HepG2 (cell line): Measurements from ENCODE around the gene KDM5B. TPM values are rescaled to one million over a fixed set of nuclear protein-coding genes. Genes with fewer than 3 reads are reported as not detected.

ENCODE experiments used
- AGO1 ChIP-seq: fragments of 200-400 bp; formaldehyde crosslinking; IDR thresholded peaks from 2 replicates; pipeline ENCODE4 v1.6.1; 2017; ENCODE audit warnings: mild to moderate bottlenecking, low read depth, low read length, moderate library complexity; ENCODE audit not compliant: poor library complexity, severe bottlenecking
- FOSL2 ChIP-seq: sonication (generic); formaldehyde crosslinking; IDR thresholded peaks from 2 replicates; pipeline ENCODE4 v1.4.0; 2020; ENCODE audit warnings: missing genetic modification reagents
- HOXA9 ChIP-seq: sonication (generic); formaldehyde crosslinking; IDR thresholded peaks from 2 replicates; pipeline ENCODE4 v1.8.1; 2022; ENCODE audit warnings: missing genetic modification reagents, mild to moderate bottlenecking, moderate library complexity, borderline replicate concordance
- NCOA1 ChIP-seq: sonication (generic); formaldehyde crosslinking; IDR thresholded peaks from 2 replicates; pipeline ENCODE4 v1.9.0; 2021; ENCODE audit warnings: missing genetic modification reagents
- RNF2 ChIP-seq: fragments of 450-650 bp; conservative IDR thresholded peaks from 2 replicates; pipeline ENCODE4 v1.6.1; 2016; ENCODE audit warnings: low read depth
- SRSF9 ChIP-seq: fragments of 200-400 bp; formaldehyde crosslinking; IDR thresholded peaks from 2 replicates; pipeline ENCODE4 v1.6.1; 2018; ENCODE audit warnings: borderline replicate concordance, mild to moderate bottlenecking, low read depth, low read length; ENCODE audit not compliant: insufficient read depth, poor library complexity, severe bottlenecking
- TAF1 ChIP-seq: sonication (generic); formaldehyde crosslinking; IDR thresholded peaks from 2 replicates; pipeline ENCODE4 v1.4.0; 2020; ENCODE audit warnings: missing genetic modification reagents
- TOE1 ChIP-seq: sonication (generic); formaldehyde crosslinking; IDR thresholded peaks from 2 replicates; pipeline ENCODE4 v1.4.0; 2020; ENCODE audit warnings: mild to moderate bottlenecking, missing genetic modification reagents
- YEATS4 ChIP-seq: sonication (generic); formaldehyde crosslinking; IDR thresholded peaks from 2 replicates; pipeline ENCODE4 v1.4.0; 2020; ENCODE audit warnings: missing genetic modification reagents, borderline replicate concordance
- ZNF225 ChIP-seq: sonication (generic); formaldehyde crosslinking; IDR thresholded peaks from 2 replicates; pipeline ENCODE4 v1.4.0; 2020; ENCODE audit warnings: mild to moderate bottlenecking, missing genetic modification reagents
- ZNF256 ChIP-seq: sonication (generic); formaldehyde crosslinking; conservative IDR thresholded peaks from 2 replicates; pipeline ENCODE4 v1.4.0; 2020; ENCODE audit warnings: missing genetic modification reagents
- ZNF331 ChIP-seq: sonication (generic); formaldehyde crosslinking; IDR thresholded peaks from 2 replicates; pipeline ENCODE4 v1.4.0; 2020; ENCODE audit warnings: missing genetic modification reagents
- ZNF468 ChIP-seq: sonication (generic); formaldehyde crosslinking; IDR thresholded peaks from 2 replicates; pipeline ENCODE4 v1.8.0; 2022; ENCODE audit warnings: mild to moderate bottlenecking, moderate library complexity, missing genetic modification reagents
- ZNF577 ChIP-seq: sonication (generic); formaldehyde crosslinking; IDR thresholded peaks from 2 replicates; pipeline ENCODE4 v1.4.0; 2020; ENCODE audit warnings: mild to moderate bottlenecking, low read depth, missing genetic modification reagents, borderline replicate concordance
- ZNF652 ChIP-seq: IDR thresholded peaks from 2 replicates; pipeline ENCODE4 v1.6.1; 2016; ENCODE audit warnings: low read depth, borderline replicate concordance
- ZNF773 ChIP-seq: sonication (generic); formaldehyde crosslinking; IDR thresholded peaks from 2 replicates; pipeline ENCODE4 v1.4.0; 2020; ENCODE audit warnings: missing genetic modification reagents, borderline replicate concordance
- ZNF780A ChIP-seq: sonication (generic); formaldehyde crosslinking; IDR thresholded peaks from 2 replicates; pipeline ENCODE4 v1.8.0; 2022; ENCODE audit warnings: mild to moderate bottlenecking, missing genetic modification reagents, moderate library complexity
- polyA plus RNA-seq, 8 experiments: library from polyadenylated mRNA; depleted of rRNA in 3 of 8; stranded (reverse) in 7 of 8; unstranded in 1 of 8; fragments of >200 nt; fragmentation: Illumina TruSeq in 4 of 8; extraction: Trizol in 4 of 8; gene quantifications; 2 replicates each; pipeline versions ENCODE4 v1.2.1 to v1.2.3, GENCODE V29; 2011 to 2016; ENCODE audit warnings: low read depth in 4 of 8, missing spikeins in 1 of 8, mixed read lengths in 1 of 8; ENCODE audit not compliant: insufficient read depth in 1 of 8
- total RNA-seq, 5 experiments: library from RNA; depleted of rRNA; stranded (reverse); fragments of >200 nt; fragmentation: Illumina TruSeq; extraction: Trizol; gene quantifications; 2 replicates each; pipeline ENCODE4 v1.2.3, GENCODE V29; 2016; ENCODE audit warnings: low read depth in 1 of 5
- TF ChIP-seq, protein P1 (sequence below): sonication (generic); formaldehyde crosslinking; IDR thresholded peaks from 2 replicates; pipeline ENCODE4 v1.5.1; 2020; ENCODE audit warnings: missing genetic modification reagents, mild to moderate bottlenecking, borderline replicate concordance
- TF ChIP-seq, protein P2 (sequence below): sonication (generic); formaldehyde crosslinking; IDR thresholded peaks from 2 replicates; pipeline ENCODE4 v1.4.0; 2020; ENCODE audit warnings: missing genetic modification reagents
- TF ChIP-seq, protein P3 (sequence below): sonication (generic); formaldehyde crosslinking; IDR thresholded peaks from 2 replicates; pipeline ENCODE4 v1.4.0; 2020; ENCODE audit warnings: missing genetic modification reagents
- TF ChIP-seq, protein P4 (sequence below): sonication (generic); formaldehyde crosslinking; IDR thresholded peaks from 2 replicates; pipeline ENCODE4 v1.5.0; 2020; ENCODE audit warnings: missing genetic modification reagents

KDM5B gene
- total and polyA plus RNA-seq, 2 of the 13 experiments (the other 11 are each of a cell fraction or from before 2014, with no cell fraction given) = 34.2 to 35.4 TPM

DNA sequence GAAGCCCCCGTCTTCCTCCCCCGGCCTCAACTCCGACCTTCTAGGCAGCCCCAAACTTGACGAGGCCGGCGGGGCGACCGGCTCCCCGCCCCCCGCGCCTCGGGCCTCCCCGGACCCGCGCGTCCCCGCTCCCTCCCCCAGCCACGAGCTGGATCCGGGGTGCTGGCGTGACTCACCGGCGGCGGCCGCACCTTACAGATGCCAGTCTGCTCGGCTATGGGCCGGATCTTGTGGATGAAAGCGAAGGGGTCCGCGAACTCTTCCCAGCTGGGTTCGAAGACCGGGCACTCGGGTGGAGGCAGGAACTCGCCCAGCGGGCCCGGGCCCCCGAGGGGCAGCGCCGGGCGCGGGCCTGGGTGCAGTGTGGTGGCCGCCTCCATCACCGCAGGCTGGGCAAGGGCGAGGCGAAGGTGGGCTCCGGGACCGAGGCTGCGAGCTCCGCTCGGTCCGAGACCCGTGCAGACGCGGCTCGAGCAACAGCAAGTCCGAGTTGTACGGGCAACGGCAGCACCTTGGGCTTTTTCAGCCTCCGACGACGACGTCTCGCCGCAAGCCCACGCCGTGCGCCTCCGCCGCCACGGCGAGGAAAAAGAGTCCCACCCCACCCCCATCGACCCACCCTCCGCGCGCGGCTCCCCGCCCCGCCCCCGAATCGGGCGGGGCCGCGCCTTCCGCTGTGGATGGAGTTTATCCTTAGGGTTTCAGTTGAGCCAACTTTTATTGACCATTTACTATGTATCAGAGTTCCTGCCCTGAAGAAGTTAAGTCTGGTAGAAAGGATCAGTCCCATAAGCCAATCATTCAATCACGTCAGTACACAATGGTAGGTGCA is at the start of gene KDM5B (continued):
- TF ChIP-seq RNF2 (no peak), YEATS4 (CRISPR knock-in tag) (peak; percentile 75), ZNF468 (0 out of 2 replicates have a peak, but pooled peaks have one; percentile 31), ZNF225 (no peak), HOXA9 (CRISPR knock-in tag) (0 out of 2 replicates have a peak, but pooled peaks have one; percentile 56), ZNF577 (no peak), FOSL2 (CRISPR knock-in tag) (0 out of 2 replicates have a peak, but pooled peaks have one; percentile 42), ZNF780A (0 out of 2 replicates have a peak, but pooled peaks have one; percentile 63), ZNF652 (CRISPR knock-in tag) (no peak), SRSF9 (no peak), ZNF331 (CRISPR knock-in tag) (peak; percentile 73; the same call in 1 of the 2 replicates), AGO1 (peak; percentile 17), ZNF256 (no peak), NCOA1 (no peak), ZNF773 (CRISPR knock-in tag) (no peak), TAF1 (CRISPR knock-in tag) (peak; percentile 95), TOE1 (CRISPR knock-in tag) (no peak)
- TF ChIP-seq, protein P1, sequence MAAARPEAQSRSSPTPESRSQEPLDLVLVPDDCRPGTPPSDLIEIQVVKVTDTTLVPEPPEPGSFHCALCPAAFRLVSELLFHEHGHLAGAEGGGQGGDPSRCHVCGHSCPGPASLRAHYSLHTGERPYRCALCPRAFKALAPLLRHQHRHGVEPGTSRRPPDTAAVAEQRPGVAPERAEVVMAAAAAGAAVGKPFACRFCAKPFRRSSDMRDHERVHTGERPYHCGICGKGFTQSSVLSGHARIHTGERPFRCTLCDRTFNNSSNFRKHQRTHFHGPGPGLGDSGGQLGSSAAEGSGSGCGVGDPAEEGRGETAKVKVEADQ = no peak
- TF ChIP-seq, protein P2, sequence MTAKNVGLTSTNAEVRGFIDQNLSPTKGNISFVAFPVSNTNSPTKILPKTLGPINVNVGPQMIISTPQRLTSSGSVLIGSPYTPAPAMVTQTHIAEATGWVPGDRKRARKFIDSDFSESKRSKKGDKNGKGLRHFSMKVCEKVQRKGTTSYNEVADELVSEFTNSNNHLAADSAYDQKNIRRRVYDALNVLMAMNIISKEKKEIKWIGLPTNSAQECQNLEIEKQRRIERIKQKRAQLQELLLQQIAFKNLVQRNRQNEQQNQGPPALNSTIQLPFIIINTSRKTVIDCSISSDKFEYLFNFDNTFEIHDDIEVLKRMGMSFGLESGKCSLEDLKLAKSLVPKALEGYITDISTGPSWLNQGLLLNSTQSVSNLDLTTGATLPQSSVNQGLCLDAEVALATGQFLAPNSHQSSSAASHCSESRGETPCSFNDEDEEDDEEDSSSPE (CRISPR knock-in tag) = peak; percentile 67
- TF ChIP-seq, protein P3, sequence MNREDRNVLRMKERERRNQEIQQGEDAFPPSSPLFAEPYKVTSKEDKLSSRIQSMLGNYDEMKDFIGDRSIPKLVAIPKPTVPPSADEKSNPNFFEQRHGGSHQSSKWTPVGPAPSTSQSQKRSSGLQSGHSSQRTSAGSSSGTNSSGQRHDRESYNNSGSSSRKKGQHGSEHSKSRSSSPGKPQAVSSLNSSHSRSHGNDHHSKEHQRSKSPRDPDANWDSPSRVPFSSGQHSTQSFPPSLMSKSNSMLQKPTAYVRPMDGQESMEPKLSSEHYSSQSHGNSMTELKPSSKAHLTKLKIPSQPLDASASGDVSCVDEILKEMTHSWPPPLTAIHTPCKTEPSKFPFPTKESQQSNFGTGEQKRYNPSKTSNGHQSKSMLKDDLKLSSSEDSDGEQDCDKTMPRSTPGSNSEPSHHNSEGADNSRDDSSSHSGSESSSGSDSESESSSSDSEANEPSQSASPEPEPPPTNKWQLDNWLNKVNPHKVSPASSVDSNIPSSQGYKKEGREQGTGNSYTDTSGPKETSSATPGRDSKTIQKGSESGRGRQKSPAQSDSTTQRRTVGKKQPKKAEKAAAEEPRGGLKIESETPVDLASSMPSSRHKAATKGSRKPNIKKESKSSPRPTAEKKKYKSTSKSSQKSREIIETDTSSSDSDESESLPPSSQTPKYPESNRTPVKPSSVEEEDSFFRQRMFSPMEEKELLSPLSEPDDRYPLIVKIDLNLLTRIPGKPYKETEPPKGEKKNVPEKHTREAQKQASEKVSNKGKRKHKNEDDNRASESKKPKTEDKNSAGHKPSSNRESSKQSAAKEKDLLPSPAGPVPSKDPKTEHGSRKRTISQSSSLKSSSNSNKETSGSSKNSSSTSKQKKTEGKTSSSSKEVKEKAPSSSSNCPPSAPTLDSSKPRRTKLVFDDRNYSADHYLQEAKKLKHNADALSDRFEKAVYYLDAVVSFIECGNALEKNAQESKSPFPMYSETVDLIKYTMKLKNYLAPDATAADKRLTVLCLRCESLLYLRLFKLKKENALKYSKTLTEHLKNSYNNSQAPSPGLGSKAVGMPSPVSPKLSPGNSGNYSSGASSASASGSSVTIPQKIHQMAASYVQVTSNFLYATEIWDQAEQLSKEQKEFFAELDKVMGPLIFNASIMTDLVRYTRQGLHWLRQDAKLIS (CRISPR knock-in tag) = 0 out of 2 replicates have a peak, but pooled peaks have one; percentile 43
- TF ChIP-seq, protein P4, sequence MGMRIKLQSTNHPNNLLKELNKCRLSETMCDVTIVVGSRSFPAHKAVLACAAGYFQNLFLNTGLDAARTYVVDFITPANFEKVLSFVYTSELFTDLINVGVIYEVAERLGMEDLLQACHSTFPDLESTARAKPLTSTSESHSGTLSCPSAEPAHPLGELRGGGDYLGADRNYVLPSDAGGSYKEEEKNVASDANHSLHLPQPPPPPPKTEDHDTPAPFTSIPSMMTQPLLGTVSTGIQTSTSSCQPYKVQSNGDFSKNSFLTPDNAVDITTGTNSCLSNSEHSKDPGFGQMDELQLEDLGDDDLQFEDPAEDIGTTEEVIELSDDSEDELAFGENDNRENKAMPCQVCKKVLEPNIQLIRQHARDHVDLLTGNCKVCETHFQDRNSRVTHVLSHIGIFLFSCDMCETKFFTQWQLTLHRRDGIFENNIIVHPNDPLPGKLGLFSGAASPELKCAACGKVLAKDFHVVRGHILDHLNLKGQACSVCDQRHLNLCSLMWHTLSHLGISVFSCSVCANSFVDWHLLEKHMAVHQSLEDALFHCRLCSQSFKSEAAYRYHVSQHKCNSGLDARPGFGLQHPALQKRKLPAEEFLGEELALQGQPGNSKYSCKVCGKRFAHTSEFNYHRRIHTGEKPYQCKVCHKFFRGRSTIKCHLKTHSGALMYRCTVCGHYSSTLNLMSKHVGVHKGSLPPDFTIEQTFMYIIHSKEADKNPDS (CRISPR knock-in tag) = peak; percentile 54; the same call in 1 of the 2 replicates
